Kidney (tissue), 14 donors: ENCODE measurements around the gene CADPS. TPM values are rescaled to one million over a fixed set of nuclear protein-coding genes. Genes with fewer than 3 reads are reported as not detected.

ENCODE experiments used
- DNase-seq, 5 donors: peaks; one replicate each; pipeline ENCODE4 v3.0.0-alpha.2; 2013 to 2020
- FAIRE-seq: peaks from 2 replicates; lab custom pipeline; 2012; peaks lifted over from hg19 to GRCh38; lab: Jason Lieb, UNC
- H3K27ac ChIP-seq, 2 donors: one replicate each; pipeline ENCODE4 v1.7.0; 2013; ENCODE audit warnings: low read depth in 2 of 2, low read length in 2 of 2, inconsistent platforms in 1 of 2
- H3K27me3 ChIP-seq: one replicate; pipeline ENCODE4 v1.7.1; 2013; ENCODE audit warnings: low read length, inconsistent platforms; ENCODE audit not compliant: control insufficient read depth, insufficient read depth
- H3K36me3 ChIP-seq, 3 donors: one replicate each; pipeline versions ENCODE4 v1.7.0 to v1.7.1; 2013; ENCODE audit warnings: low read length in 3 of 3, control low read depth in 1 of 3, inconsistent platforms in 1 of 3; ENCODE audit not compliant: insufficient read depth in 3 of 3, control insufficient read depth in 2 of 3
- H3K4me1 ChIP-seq, 3 donors: one replicate each; pipeline versions ENCODE4 v1.7.0 to v1.7.1; 2013; ENCODE audit warnings: low read length in 3 of 3, inconsistent platforms in 1 of 3, low read depth in 1 of 3; ENCODE audit not compliant: control insufficient read depth in 2 of 3, insufficient read depth in 2 of 3
- H3K4me3 ChIP-seq, 3 donors: one replicate each; pipeline versions ENCODE4 v1.7.0 to v1.8.1; 2013; ENCODE audit warnings: low read length in 3 of 3, control low read depth in 1 of 3, inconsistent platforms in 1 of 3
- H3K9ac ChIP-seq, 3 donors: one replicate each; pipeline versions ENCODE4 v1.7.0 to v1.7.1; 2013; ENCODE audit warnings: low read length in 3 of 3, control low read depth in 1 of 3, inconsistent platforms in 1 of 3
- H3K9me3 ChIP-seq, 3 donors: one replicate each; pipeline versions ENCODE4 v1.7.0 to v1.7.1; 2013; ENCODE audit warnings: low read length in 3 of 3, control low read depth in 1 of 3, inconsistent platforms in 1 of 3; ENCODE audit not compliant: control insufficient read depth in 2 of 3, insufficient read depth in 1 of 3
- intact Hi-C: fragments of 100-400 bp; cut with DNase I; formaldehyde crosslinking; loops from one replicate; pipeline ENCODE4 v1.11.1; 2022
- polyA plus RNA-seq: library from polyadenylated mRNA; stranded (reverse); fragments of 350-450 nt; fragmentation: Illumina TruSeq; extraction: RNeasy Lipid Tissue Mini Kit (QIAGEN cat#74804); gene quantifications from one replicate; pipeline ENCODE4 v1.2.3, GENCODE V29; 2014; ENCODE audit warnings: low read depth, low replicate concordance; ENCODE audit not compliant: insufficient read depth
- total RNA-seq: library from RNA; stranded (reverse); fragmentation: NEBNext Ultra II Directional; extraction: Animal tissue kit (Norgen Biotek cat#: 25700); gene quantifications from one replicate; pipeline ENCODE4 v1.2.1, GENCODE V29; 2021
- TF ChIP-seq, protein P1 (sequence below): IDR thresholded peaks from 3 replicates; pipeline ENCODE4 v1.5.1; 2012; ENCODE audit warnings: mild to moderate bottlenecking, moderate library complexity, borderline replicate concordance; ENCODE audit not compliant: insufficient read depth; ENCODE audit errors: extremely low read depth
- donor health status: control.
- donor health status: control.
- donor health status: control.
- donor health status: control.
- donor health status: control.
- donor health status: DM: yes; HTN: yes; CAD: no.
- donor health status: Normal renal cell carcinoma (clear cell type).

The CADPS gene
- total and polyA plus RNA-seq, 2 donors from 2014 or later = 0.98 TPM; not detected in 1

GRCh38 chr3:62737449-62737848 lies 137.8 kb downstream of the CADPS start:
- no peak overlapping the region for H3K27ac ChIP-seq
- FAIRE-seq (no peak), DNase-seq (no peak)
- intact Hi-C loops = no loop called here
- no peaks in the 10 kb centered on the region for H3K27me3 ChIP-seq
- H3K9ac ChIP-seq = no peak overlapping the region
- H3K9me3 ChIP-seq = peaks cover 0 to 5% (median 0%) of the 10 kb centered on the region in 3 donors
- H3K36me3 ChIP-seq = no peaks in the 10 kb centered on the region
- H3K4me1 ChIP-seq = no peaks in the 10 kb centered on the region
- no peak overlapping the region for H3K4me3 ChIP-seq
- TF ChIP-seq, protein P1, sequence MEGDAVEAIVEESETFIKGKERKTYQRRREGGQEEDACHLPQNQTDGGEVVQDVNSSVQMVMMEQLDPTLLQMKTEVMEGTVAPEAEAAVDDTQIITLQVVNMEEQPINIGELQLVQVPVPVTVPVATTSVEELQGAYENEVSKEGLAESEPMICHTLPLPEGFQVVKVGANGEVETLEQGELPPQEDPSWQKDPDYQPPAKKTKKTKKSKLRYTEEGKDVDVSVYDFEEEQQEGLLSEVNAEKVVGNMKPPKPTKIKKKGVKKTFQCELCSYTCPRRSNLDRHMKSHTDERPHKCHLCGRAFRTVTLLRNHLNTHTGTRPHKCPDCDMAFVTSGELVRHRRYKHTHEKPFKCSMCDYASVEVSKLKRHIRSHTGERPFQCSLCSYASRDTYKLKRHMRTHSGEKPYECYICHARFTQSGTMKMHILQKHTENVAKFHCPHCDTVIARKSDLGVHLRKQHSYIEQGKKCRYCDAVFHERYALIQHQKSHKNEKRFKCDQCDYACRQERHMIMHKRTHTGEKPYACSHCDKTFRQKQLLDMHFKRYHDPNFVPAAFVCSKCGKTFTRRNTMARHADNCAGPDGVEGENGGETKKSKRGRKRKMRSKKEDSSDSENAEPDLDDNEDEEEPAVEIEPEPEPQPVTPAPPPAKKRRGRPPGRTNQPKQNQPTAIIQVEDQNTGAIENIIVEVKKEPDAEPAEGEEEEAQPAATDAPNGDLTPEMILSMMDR = no peak

GRCh38 chr3:62735510-62735909 lies 139.7 kb downstream of the CADPS start:
- no peak for DNase-seq
- no peak overlapping the region for H3K4me3 ChIP-seq
- intact Hi-C loops = no loop called here
- H3K9me3 ChIP-seq = peaks cover 0 to 5% (median 0%) of the 10 kb centered on the region in 3 donors
- no peak overlapping the region for H3K27ac ChIP-seq
- TF ChIP-seq, protein P1 = no peak
- H3K36me3 ChIP-seq = no peaks in the 10 kb centered on the region
- no peaks in the 10 kb centered on the region for H3K4me1 ChIP-seq
- FAIRE-seq = no peak
- no peaks in the 10 kb centered on the region for H3K27me3 ChIP-seq
- H3K9ac ChIP-seq = no peak overlapping the region

DNA sequence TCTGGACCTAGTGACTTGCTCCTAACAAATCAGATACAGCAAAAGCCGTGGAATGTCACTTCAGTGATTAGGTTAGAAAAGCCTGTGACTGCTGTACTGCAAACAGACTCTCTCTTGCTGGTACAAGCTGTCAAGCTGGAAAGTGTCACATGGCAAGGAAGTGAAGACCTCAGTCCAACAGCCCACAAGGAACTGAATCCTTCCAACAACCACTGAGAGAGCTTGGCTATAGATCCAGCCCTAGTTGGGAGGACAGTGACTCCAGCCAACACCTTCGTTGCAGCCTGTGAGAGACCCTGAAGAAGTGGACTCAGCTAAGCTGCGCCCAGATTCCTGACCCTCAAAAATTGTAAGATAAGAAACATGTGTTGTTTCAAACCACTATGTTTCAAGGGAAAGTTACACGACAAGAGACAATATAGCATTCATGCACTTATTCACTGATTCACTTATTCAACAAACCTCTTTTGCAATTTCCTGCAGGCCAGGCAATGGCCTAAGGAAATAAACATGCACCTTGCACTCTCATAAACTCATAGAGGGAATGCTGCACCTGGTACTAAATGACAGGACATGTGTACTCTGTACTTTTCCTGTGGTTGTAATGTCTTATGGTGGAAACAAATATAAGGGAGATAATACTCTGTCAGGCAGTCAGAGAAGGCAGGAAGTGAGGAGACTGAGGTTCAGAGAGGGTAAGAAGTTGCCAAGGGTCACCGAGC lies 142.9 kb downstream of the CADPS start:
- Histone ChIP-seq H3K4me1 (no peaks in the 10 kb centered on the region), H3K27ac (no peak overlapping the region), H3K9ac (no peak overlapping the region), H3K27me3 (no peaks in the 10 kb centered on the region), H3K4me3 (no peak overlapping the region), H3K9me3 (no peaks in the 10 kb centered on the region), H3K36me3 (no peaks in the 10 kb centered on the region)
- TF ChIP-seq, protein P1 = no peak
- DNase-seq = no peak
- intact Hi-C loops = no loop called here
- FAIRE-seq = no peak

DNA sequence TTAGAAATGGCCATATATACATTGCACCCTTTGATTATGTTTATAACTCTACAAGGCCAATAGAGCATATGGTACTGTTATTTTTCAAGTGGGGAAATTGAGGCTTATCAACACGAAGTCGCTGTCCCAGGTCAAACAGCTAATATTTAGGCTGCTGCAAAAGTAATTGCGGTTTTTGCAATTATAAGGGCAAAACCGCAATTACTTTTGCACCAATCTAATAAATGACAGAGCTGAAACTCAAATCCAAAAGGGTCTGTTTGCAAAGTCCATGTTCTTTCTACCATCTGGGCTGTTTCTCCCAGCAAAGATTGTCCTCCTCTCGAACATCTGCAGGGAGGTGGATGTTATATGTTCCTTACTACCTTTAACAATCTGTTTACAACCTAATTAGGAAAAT lies 147.2 kb downstream of the CADPS start:
- peaks cover 0 to 2% (median 0%) of the 10 kb centered on the region in 3 donors for H3K4me1 ChIP-seq
- TF ChIP-seq, protein P1 = no peak
- FAIRE-seq = no peak
- no peak for DNase-seq
- intact Hi-C loops = no loop called here
- no peaks in the 10 kb centered on the region for H3K36me3 ChIP-seq
- no peaks in the 10 kb centered on the region for H3K9me3 ChIP-seq
- H3K9ac ChIP-seq = no peak overlapping the region
- H3K4me3 ChIP-seq = no peak overlapping the region
- no peak overlapping the region for H3K27ac ChIP-seq
- H3K27me3 ChIP-seq = no peaks in the 10 kb centered on the region
